Right ventricle myocardium inferior (tissue), 1 donor: Measurements from ENCODE around the gene DENND2D. TPM values are rescaled to one million over a fixed set of nuclear protein-coding genes. Genes with fewer than 3 reads are reported as not detected.

Source experiments
- ATAC-seq: fragments of 200-7000 bp; cut with Tn5 transposase; one replicate; pipeline ENCODE4 v1.9.1; 2020; ENCODE audit warnings: mild to moderate bottlenecking, moderate library complexity
- DNase-seq: peaks from one replicate; pipeline ENCODE4 v3.0.0; 2021; ENCODE audit errors: missing footprints
- intact Hi-C: fragments of 100-400 bp; cut with DNase I; formaldehyde crosslinking; loops from one replicate; pipeline ENCODE4 v1.11.0; 2022
- total RNA-seq: library from RNA; stranded (reverse); fragmentation: NEBNext Ultra II Directional; extraction: Animal tissue kit (Norgen Biotek cat#: 25700); gene quantifications from one replicate; pipeline ENCODE4 v1.2.1, GENCODE V29; 2021
- donor health status: DM: no; HTN: yes; CAD: no; lungs with severe emphysema.

Gene DENND2D
- total RNA-seq, 1 donor from 2014 or later, result 3.5 TPM

DNA sequence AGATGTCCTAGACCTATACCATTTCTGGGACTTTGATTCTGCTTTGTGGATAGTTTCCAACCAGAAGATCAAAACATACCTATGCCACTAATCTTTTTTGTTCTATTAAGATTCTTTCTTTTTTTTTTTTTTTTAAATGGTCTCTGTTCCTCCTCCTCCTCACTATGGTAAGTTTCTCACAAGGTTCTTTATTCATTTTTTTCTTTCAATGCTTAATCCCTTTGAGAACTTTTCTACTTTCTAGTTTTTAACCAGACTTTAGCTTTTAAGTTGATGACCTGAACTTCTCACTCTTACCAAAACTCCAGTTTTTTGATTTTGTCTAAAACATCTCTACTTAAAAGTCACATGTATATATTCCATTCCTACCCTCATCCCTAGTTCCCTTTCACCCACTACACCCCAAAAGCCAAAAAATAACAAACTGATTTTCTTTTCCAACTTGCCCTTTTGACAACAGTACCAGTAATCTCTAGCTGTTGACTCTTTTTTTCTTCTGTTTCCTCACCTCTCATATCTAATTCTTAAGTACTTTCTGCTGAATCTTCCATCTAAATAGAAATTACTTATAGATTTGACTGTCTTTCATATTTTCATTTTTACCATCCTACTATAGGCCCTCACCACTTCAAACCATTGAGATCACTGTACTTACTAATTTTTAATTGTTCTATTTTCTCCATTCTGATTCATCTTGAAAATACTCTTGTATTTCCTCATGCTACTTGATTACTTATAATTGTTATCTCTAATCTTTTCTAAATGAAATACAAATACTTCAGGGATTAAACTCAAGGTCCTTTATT, 54.3 kb downstream of the DENND2D start:
- intact Hi-C loops, result no loop called here
- ATAC-seq, result no peak
- no peak for DNase-seq

GRCh38 chr1:111145542-111145941, 54.9 kb downstream of the DENND2D start:
- no peak for ATAC-seq
- intact Hi-C loops, result no loop called here
- peak; percentile 50 for DNase-seq

- no peak for DNase-seq
- ATAC-seq, result no peak
- intact Hi-C loops, result no loop called here
Observed at GRCh38 chr1:111142356-111142975, 58.0 kb downstream of the DENND2D start.

DNA sequence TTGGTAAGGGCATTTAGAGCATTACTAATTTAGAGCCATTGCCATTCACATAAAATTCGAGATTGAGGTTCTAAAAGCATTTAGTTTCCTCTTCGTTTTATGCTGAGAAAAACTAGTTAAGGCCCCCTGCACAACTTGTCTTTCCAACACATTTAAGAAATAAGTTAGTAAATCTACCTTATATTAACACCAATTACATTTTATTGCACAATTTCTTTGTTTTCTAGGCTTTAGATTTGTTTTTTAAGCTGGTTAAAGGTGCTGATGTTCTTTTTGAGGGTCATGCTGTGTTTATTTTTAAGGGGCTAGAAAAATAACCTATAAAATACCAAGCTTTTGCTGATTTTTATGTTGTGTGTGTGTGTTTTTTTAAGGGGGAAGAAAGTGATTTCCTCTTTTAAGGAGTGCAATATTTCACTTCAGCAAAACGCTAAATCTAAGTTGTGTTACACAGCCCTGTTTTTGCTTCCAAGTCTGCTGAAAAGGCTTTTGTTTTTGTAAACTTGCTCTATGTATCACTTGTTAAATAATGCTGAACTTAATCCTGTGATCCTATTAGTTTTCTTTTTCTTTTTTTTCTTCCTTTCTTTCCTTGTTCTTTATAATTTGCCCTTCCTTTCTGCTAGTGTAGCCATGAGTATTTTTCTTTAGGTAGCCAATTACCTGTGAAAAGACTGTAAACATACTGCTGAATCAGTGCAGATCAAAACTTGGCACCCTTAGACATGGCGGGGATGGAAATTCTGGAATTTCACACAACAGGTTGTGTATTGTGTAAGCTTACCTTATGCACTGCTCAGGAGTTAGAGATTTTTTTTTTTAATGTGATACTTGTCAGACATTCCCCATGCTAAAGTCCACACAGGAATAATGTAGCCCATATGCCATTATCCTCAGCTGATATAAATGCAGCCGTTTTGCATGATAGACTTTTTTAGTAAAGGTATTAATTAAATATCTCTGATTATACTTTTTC, 58.9 kb downstream of the DENND2D start:
- no peak for ATAC-seq
- intact Hi-C loops, result no loop called here
- no peak for DNase-seq

GRCh38 chr1:111140680-111140967, 59.8 kb downstream of the DENND2D start:
- DNase-seq (no peak), ATAC-seq (no peak)
- intact Hi-C loops, result no loop called here

- intact Hi-C loops, result no loop called here
- DNase-seq, result peak; percentile 97
- ATAC-seq, result peak; percentile 98
Observed at GRCh38 chr1:111139956-111140679, 60.3 kb downstream of the DENND2D start, which contains the start of the genes CEPT1 and DRAM2. Gene CEPT1, plus strand, starts transcription at chr1:111140223. Its CDS starts 7,492 bp downstream, at chr1:111147715. Gene DRAM2, minus strand, starts transcription at chr1:111140093. Its CDS starts 8,539 bp downstream, at chr1:111131554.

GRCh38 chr1:111139324-111139955, 61.0 kb downstream of the DENND2D start:
- ATAC-seq (peak; percentile 63), DNase-seq (peak; percentile 67)
- intact Hi-C loops, result no loop called here

Other genes with a start within 250 kb of the DENND2D start
- gene LRIF1, start 236.7 kb downstream of the DENND2D start, total RNA-seq, result 17.4 TPM
- gene DRAM2, start 60.6 kb downstream of the DENND2D start, total RNA-seq, result 37.1 TPM
- 15.5 TPM for gene CEPT1, start 60.4 kb downstream of the DENND2D start, total RNA-seq
- gene CHI3L2, start 27.1 kb upstream of the DENND2D start, total RNA-seq, result 7.5 TPM
- not detected for gene CHIA, start 90.2 kb upstream of the DENND2D start, total RNA-seq
- 0.41 TPM for gene OVGP1, start 227.1 kb upstream of the DENND2D start, total RNA-seq
- gene WDR77, start 248.6 kb upstream of the DENND2D start, total RNA-seq, result 27.5 TPM
- gene ATP5PB, start 248.8 kb upstream of the DENND2D start, total RNA-seq, result 691 TPM